K562 (cell line): ENCODE data around the gene ITGAE. TPM values are rescaled to one million over a fixed set of nuclear protein-coding genes. Genes with fewer than 3 reads are reported as not detected.

ENCODE experiments used
- E2F3 ChIP-seq: fragments of 250-450 bp; sonication (Bioruptor Pico); IDR thresholded peaks from 2 replicates; pipeline ENCODE4 v1.4.0; 2020; ENCODE audit warnings: mild to moderate bottlenecking
- EP400 ChIP-seq: fragments of 450-650 bp; IDR thresholded peaks from 2 replicates; pipeline ENCODE4 v1.6.1; 2017; ENCODE audit warnings: antibody characterized with exemption, mild to moderate bottlenecking, moderate library complexity
- FOS ChIP-seq: IDR thresholded peaks from 3 replicates; pipeline ENCODE4 v1.6.1; 2011; ENCODE audit not compliant: insufficient read length; ENCODE audit errors: extremely low read depth
- GATAD2B ChIP-seq: fragments of 450-650 bp; IDR thresholded peaks from 2 replicates; pipeline ENCODE4 v1.6.1; 2017; ENCODE audit warnings: mild to moderate bottlenecking, borderline replicate concordance
- HOMEZ ChIP-seq: fragments of 250-450 bp; sonication (Bioruptor Pico); IDR thresholded peaks from 2 replicates; pipeline ENCODE4 v1.4.0; 2020; ENCODE audit warnings: mild to moderate bottlenecking, moderate library complexity
- MTF1 ChIP-seq: fragments of 250-450 bp; sonication (Bioruptor Pico); IDR thresholded peaks from 2 replicates; pipeline ENCODE4 v1.9.0; 2021; ENCODE audit warnings: moderate library complexity, mild to moderate bottlenecking, inconsistent platforms, borderline replicate concordance
- RAD21 ChIP-seq, 2 experiments: fragments of 250-450 bp in 1 of 2; fragments of 450-650 bp in 1 of 2; sonication (Bioruptor Pico) in 1 of 2; formaldehyde crosslinking in 1 of 2; IDR thresholded peaks in 1 of 2; conservative IDR thresholded peaks in 1 of 2; 2 replicates each; pipeline versions ENCODE4 v1.4.0 to v1.8.0; 2020 to 2022; ENCODE audit warnings: mild to moderate bottlenecking in 2 of 2, moderate library complexity in 1 of 2
- TBP ChIP-seq: optimal IDR thresholded peaks from 2 replicates; pipeline ENCODE3; 2011; ENCODE audit warnings: low read depth, low read length, improper control_type of control experiment
- THRB ChIP-seq: fragments of 450-650 bp; formaldehyde crosslinking; conservative IDR thresholded peaks from 2 replicates; pipeline ENCODE4 v1.4.0; 2022; ENCODE audit warnings: mild to moderate bottlenecking, missing genetic modification characterization
- polyA plus RNA-seq, 8 experiments: library from polyadenylated mRNA; depleted of rRNA in 4 of 8; stranded (reverse) in 5 of 8; unstranded in 3 of 8; fragments of >200 nt; fragmentation: Nextera tagmentation in 2 of 8; fragmentation: Illumina TruSeq in 1 of 8; extraction: Ambion mirVana in 2 of 8; extraction: Trizol in 1 of 8; gene quantifications; 2 replicates each; pipeline versions ENCODE4 v1.2.1 to v1.2.3, GENCODE V29; 2011 to 2014; ENCODE audit warnings: inconsistent platforms in 1 of 8, missing spikeins in 1 of 8
- total RNA-seq, 7 experiments: library from RNA; depleted of rRNA in 6 of 7; stranded (reverse); fragments of >200 nt in 6 of 7; fragmentation: Illumina TruSeq in 2 of 7; extraction: Trizol in 2 of 7; gene quantifications; 2 replicates each; pipeline versions ENCODE4 v1.2.1 to v1.2.3, GENCODE V29; 2011 to 2021; ENCODE audit warnings: low replicate concordance in 1 of 7
- TF ChIP-seq, protein P1 (sequence below), 3 experiments: IDR thresholded peaks in 2 of 3; conservative IDR thresholded peaks in 1 of 3; 2 replicates each; pipeline ENCODE4 v1.5.1; 2011 to 2012; ENCODE audit warnings: low read length in 3 of 3, mild to moderate bottlenecking in 3 of 3, control low read depth in 2 of 3, improper control_type of control experiment in 1 of 3, inconsistent platforms in 1 of 3, low read depth in 1 of 3, mixed read lengths in 1 of 3, moderate library complexity in 1 of 3; ENCODE audit not compliant: insufficient read depth in 2 of 3
- TF ChIP-seq, protein P2 (sequence below), 2 experiments: fragments of 450-650 bp; formaldehyde crosslinking in 1 of 2; IDR thresholded peaks; 2 replicates each; pipeline versions ENCODE4 v1.4.0 to v1.6.1; 2014 to 2020; ENCODE audit warnings: mild to moderate bottlenecking in 2 of 2, borderline replicate concordance in 1 of 2, low read depth in 1 of 2
- TF ChIP-seq, protein P3 (sequence below): sonication (generic); formaldehyde crosslinking; IDR thresholded peaks from 2 replicates; pipeline ENCODE4 v1.8.0; 2022; ENCODE audit warnings: mild to moderate bottlenecking, missing genetic modification reagents

The ITGAE gene
- total and polyA plus RNA-seq, 9 of the 15 experiments (the other 6 are each of a cell fraction or from before 2014, with no cell fraction given): 14.8 to 160 (median 27.0) TPM

- TF ChIP-seq, protein P1, sequence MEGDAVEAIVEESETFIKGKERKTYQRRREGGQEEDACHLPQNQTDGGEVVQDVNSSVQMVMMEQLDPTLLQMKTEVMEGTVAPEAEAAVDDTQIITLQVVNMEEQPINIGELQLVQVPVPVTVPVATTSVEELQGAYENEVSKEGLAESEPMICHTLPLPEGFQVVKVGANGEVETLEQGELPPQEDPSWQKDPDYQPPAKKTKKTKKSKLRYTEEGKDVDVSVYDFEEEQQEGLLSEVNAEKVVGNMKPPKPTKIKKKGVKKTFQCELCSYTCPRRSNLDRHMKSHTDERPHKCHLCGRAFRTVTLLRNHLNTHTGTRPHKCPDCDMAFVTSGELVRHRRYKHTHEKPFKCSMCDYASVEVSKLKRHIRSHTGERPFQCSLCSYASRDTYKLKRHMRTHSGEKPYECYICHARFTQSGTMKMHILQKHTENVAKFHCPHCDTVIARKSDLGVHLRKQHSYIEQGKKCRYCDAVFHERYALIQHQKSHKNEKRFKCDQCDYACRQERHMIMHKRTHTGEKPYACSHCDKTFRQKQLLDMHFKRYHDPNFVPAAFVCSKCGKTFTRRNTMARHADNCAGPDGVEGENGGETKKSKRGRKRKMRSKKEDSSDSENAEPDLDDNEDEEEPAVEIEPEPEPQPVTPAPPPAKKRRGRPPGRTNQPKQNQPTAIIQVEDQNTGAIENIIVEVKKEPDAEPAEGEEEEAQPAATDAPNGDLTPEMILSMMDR (IDR thresholded peaks at IDR 0.05 in 2 of 3, conservative IDR thresholded peaks at IDR 0.05 in 1 of 3; ENCODE audit: insufficient read depth in 2 of 3, low read depth in 1 of 3, low read length in 3 of 3): peak; percentile 55 to 69 (median 68)
- TF ChIP-seq, protein P2, sequence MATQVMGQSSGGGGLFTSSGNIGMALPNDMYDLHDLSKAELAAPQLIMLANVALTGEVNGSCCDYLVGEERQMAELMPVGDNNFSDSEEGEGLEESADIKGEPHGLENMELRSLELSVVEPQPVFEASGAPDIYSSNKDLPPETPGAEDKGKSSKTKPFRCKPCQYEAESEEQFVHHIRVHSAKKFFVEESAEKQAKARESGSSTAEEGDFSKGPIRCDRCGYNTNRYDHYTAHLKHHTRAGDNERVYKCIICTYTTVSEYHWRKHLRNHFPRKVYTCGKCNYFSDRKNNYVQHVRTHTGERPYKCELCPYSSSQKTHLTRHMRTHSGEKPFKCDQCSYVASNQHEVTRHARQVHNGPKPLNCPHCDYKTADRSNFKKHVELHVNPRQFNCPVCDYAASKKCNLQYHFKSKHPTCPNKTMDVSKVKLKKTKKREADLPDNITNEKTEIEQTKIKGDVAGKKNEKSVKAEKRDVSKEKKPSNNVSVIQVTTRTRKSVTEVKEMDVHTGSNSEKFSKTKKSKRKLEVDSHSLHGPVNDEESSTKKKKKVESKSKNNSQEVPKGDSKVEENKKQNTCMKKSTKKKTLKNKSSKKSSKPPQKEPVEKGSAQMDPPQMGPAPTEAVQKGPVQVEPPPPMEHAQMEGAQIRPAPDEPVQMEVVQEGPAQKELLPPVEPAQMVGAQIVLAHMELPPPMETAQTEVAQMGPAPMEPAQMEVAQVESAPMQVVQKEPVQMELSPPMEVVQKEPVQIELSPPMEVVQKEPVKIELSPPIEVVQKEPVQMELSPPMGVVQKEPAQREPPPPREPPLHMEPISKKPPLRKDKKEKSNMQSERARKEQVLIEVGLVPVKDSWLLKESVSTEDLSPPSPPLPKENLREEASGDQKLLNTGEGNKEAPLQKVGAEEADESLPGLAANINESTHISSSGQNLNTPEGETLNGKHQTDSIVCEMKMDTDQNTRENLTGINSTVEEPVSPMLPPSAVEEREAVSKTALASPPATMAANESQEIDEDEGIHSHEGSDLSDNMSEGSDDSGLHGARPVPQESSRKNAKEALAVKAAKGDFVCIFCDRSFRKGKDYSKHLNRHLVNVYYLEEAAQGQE (IDR thresholded peaks at IDR 0.05; ENCODE audit: borderline replicate concordance): peak; percentile 49; the same call in 1 of the 2 replicates
- TF ChIP-seq, protein P2 (CRISPR knock-in tag; IDR thresholded peaks at IDR 0.05; ENCODE audit: low read depth): no peak
- no peak for TF ChIP-seq GATAD2B
- TF ChIP-seq THRB (CRISPR knock-in tag): no peak
- peak; percentile 23 to 58; a peak in 3 of 4 replicates for TF ChIP-seq RAD21 (CRISPR knock-in tag; conservative IDR thresholded peaks at IDR 0.05 in 1 of 2, IDR thresholded peaks at IDR 0.05 in 1 of 2)
- no peak for TF ChIP-seq TBP
- no peak for TF ChIP-seq FOS
- no peak for TF ChIP-seq EP400
- no peak for TF ChIP-seq HOMEZ
- TF ChIP-seq, protein P3, sequence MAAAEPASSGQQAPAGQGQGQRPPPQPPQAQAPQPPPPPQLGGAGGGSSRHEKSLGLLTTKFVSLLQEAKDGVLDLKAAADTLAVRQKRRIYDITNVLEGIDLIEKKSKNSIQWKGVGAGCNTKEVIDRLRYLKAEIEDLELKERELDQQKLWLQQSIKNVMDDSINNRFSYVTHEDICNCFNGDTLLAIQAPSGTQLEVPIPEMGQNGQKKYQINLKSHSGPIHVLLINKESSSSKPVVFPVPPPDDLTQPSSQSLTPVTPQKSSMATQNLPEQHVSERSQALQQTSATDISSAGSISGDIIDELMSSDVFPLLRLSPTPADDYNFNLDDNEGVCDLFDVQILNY (CRISPR knock-in tag): no peak
- no peak for TF ChIP-seq MTF1 (CRISPR knock-in tag)
- no peak for TF ChIP-seq E2F3 (CRISPR knock-in tag)
Measured at GRCh38 chr17:3827124-3827773, 26.3 kb upstream of the ITGAE start (continued).
